IMR-90 (cell line): ENCODE data around the gene MRTFA. TPM values are rescaled to one million over a fixed set of nuclear protein-coding genes. Genes with fewer than 3 reads are reported as not detected.

Experiments
- ATAC-seq: fragments of 200-7000 bp; cut with Tn5 transposase; 2 replicates; pipeline ENCODE4 v1.9.1; 2020; ENCODE audit warnings: low read depth, mild to moderate bottlenecking, moderate library complexity
- BruUV-seq: library from RNA; stranded (reverse); fragments of 400-500 nt; replicated peaks from 2 replicates; lab custom pipeline; 2021; lab: Mats Ljungman, UMichigan
- CTCF ChIA-PET: fragments of 300-600 bp; formaldehyde crosslinking; extraction: SDS; loops from one replicate; lab custom pipeline; 2021; ENCODE audit warnings: antibody characterized with exemption; lab: Yijun Ruan, JAX
- POLR2A ChIA-PET: fragments of 300-600 bp; sonication (Branson Sonifier 250); formaldehyde crosslinking; loops from one replicate; lab custom pipeline; 2022; ENCODE audit warnings: antibody characterized with exemption; ENCODE audit not compliant: unreplicated experiment; lab: Charles Lee
- DNase-seq: peaks from one replicate; pipeline ENCODE4 v3.0.0; 2013
- H2AFZ ChIP-seq: replicated peaks from 2 replicates; pipeline ENCODE3; 2013; ENCODE audit warnings: low read length, mild to moderate bottlenecking; ENCODE audit not compliant: poor library complexity
- H2AK5ac ChIP-seq: 2 replicates; pipeline ENCODE4 v1.6.1; 2013; ENCODE audit warnings: low read depth, low read length, inconsistent platforms
- H2AK9ac ChIP-seq: replicated peaks from 2 replicates; pipeline ENCODE3; 2013; ENCODE audit warnings: mild to moderate bottlenecking, low read depth, low read length, moderate library complexity; ENCODE audit not compliant: poor library complexity
- H2BK120ac ChIP-seq: 2 replicates; pipeline ENCODE4 v1.6.1; 2013; ENCODE audit warnings: low read depth, low read length, inconsistent platforms
- H2BK15ac ChIP-seq: 3 replicates; pipeline ENCODE4 v1.6.1; 2013; ENCODE audit warnings: low read depth, low read length, inconsistent platforms
- H2BK20ac ChIP-seq: 2 replicates; pipeline ENCODE4 v1.6.1; 2013; ENCODE audit warnings: low read depth, mild to moderate bottlenecking, inconsistent platforms, low read length, moderate library complexity
- H2BK5ac ChIP-seq: 2 replicates; pipeline ENCODE4 v1.6.1; 2013; ENCODE audit warnings: mild to moderate bottlenecking, low read depth, low read length, inconsistent platforms; ENCODE audit not compliant: poor library complexity, severe bottlenecking
- H3K14ac ChIP-seq: replicated peaks from 2 replicates; pipeline ENCODE4 v1.6.1; 2013; ENCODE audit warnings: low read depth, low read length, inconsistent platforms
- H3K18ac ChIP-seq: 2 replicates; pipeline ENCODE4 v1.6.1; 2013; ENCODE audit warnings: low read depth, low read length, control low read depth
- H3K23ac ChIP-seq: 2 replicates; pipeline ENCODE4 v1.6.1; 2013; ENCODE audit warnings: low read depth, low read length, inconsistent platforms
- H3K27ac ChIP-seq: 2 replicates; pipeline ENCODE4 v1.5.1; 2013; ENCODE audit warnings: mild to moderate bottlenecking, control low read depth, low read length; ENCODE audit not compliant: insufficient read depth
- H3K27me3 ChIP-seq: 2 replicates; pipeline ENCODE4 v1.6.1; 2013; ENCODE audit warnings: low read length; ENCODE audit not compliant: control insufficient read depth, insufficient read depth
- H3K36me3 ChIP-seq: 2 replicates; pipeline ENCODE4 v1.6.1; 2013; ENCODE audit warnings: low read length, mixed read lengths; ENCODE audit not compliant: control insufficient read depth, insufficient read depth
- H3K4ac ChIP-seq: 2 replicates; pipeline ENCODE4 v1.6.1; 2013; ENCODE audit warnings: low read depth, low read length, inconsistent platforms
- H3K4me1 ChIP-seq: 2 replicates; pipeline ENCODE4 v1.6.1; 2013; ENCODE audit warnings: low read length, mixed read lengths; ENCODE audit not compliant: control insufficient read depth, insufficient read depth
- H3K4me2 ChIP-seq: 2 replicates; pipeline ENCODE4 v1.6.1; 2013; ENCODE audit warnings: low read depth, mild to moderate bottlenecking, control low read depth, low read length, moderate library complexity
- H3K4me3 ChIP-seq: 2 replicates; pipeline ENCODE4 v1.5.1; 2013; ENCODE audit warnings: low read depth, mild to moderate bottlenecking, control low read depth, low read length, moderate library complexity; ENCODE audit not compliant: insufficient read depth
- H3K56ac ChIP-seq: 2 replicates; pipeline ENCODE4 v1.6.1; 2013; ENCODE audit warnings: low read length, inconsistent platforms; ENCODE audit not compliant: insufficient read depth; ENCODE audit errors: extremely low read depth
- H3K79me1 ChIP-seq, 2 experiments: 2 replicates each; pipeline ENCODE4 v1.6.1; 2013; ENCODE audit warnings: low read length in 2 of 2, inconsistent platforms in 1 of 2, low read depth in 1 of 2
- H3K9ac ChIP-seq: 2 replicates; pipeline ENCODE4 v1.6.1; 2013; ENCODE audit warnings: low read depth, low read length, control low read depth
- H3K9me1 ChIP-seq: 2 replicates; pipeline ENCODE4 v1.6.1; 2013; ENCODE audit warnings: low read length, inconsistent platforms; ENCODE audit not compliant: insufficient read depth
- H3K9me3 ChIP-seq: 2 replicates; pipeline ENCODE4 v1.6.1; 2013; ENCODE audit warnings: low read length; ENCODE audit not compliant: control insufficient read depth, insufficient read depth
- H4K20me1 ChIP-seq: 2 replicates; pipeline ENCODE4 v1.6.1; 2013; ENCODE audit warnings: low read length, inconsistent platforms; ENCODE audit not compliant: insufficient read depth
- H4K5ac ChIP-seq: 2 replicates; pipeline ENCODE4 v1.6.1; 2013; ENCODE audit warnings: mild to moderate bottlenecking, low read depth, low read length, control low read depth
- H4K8ac ChIP-seq, 2 experiments: 2 replicates each; pipeline ENCODE4 v1.6.1; 2013; ENCODE audit warnings: low read depth in 2 of 2, low read length in 2 of 2, control low read depth in 1 of 2, inconsistent platforms in 1 of 2
- H4K91ac ChIP-seq: 2 replicates; pipeline ENCODE4 v1.6.1; 2013; ENCODE audit warnings: low read depth, low read length, inconsistent platforms; ENCODE audit not compliant: insufficient read depth
- BHLHE40 ChIP-seq: fragments of 150-350 bp; IDR thresholded peaks from 2 replicates; pipeline ENCODE4 v1.6.1; 2016; ENCODE audit warnings: mild to moderate bottlenecking, low read depth, low read length
- CEBPB ChIP-seq: IDR thresholded peaks from 2 replicates; pipeline ENCODE4 v1.6.1; 2012; ENCODE audit warnings: low read depth, low read length, improper control_type of control experiment
- CHD1 ChIP-seq: IDR thresholded peaks from 2 replicates; pipeline ENCODE4 v1.6.1; 2012; ENCODE audit warnings: low read depth, low read length, improper control_type of control experiment
- ELK1 ChIP-seq: fragments of 150-350 bp; IDR thresholded peaks from 2 replicates; pipeline ENCODE4 v1.6.1; 2016; ENCODE audit warnings: low read depth, mild to moderate bottlenecking, low read length, moderate library complexity, borderline replicate concordance
- FOS ChIP-seq: fragments of 150-350 bp; IDR thresholded peaks from 2 replicates; pipeline ENCODE4 v1.6.1; 2016; ENCODE audit warnings: low read depth, low read length
- MAZ ChIP-seq: IDR thresholded peaks from 2 replicates; pipeline ENCODE4 v1.6.1; 2012; ENCODE audit warnings: low read depth, mild to moderate bottlenecking, low read length, improper control_type of control experiment, moderate library complexity, borderline replicate concordance
- MXI1 ChIP-seq: IDR thresholded peaks from 2 replicates; pipeline ENCODE4 v1.6.1; 2012; ENCODE audit warnings: low read depth, mild to moderate bottlenecking, low read length, moderate library complexity, borderline replicate concordance
- NFE2L2 ChIP-seq: fragments of 150-350 bp; IDR thresholded peaks from 2 replicates; pipeline ENCODE4 v1.6.1; 2016; ENCODE audit warnings: low read depth, mild to moderate bottlenecking, low read length
- POLR2A ChIP-seq: IDR thresholded peaks from 2 replicates; pipeline ENCODE4 v1.6.1; 2012; ENCODE audit warnings: mild to moderate bottlenecking, low read depth, low read length
- RAD21 ChIP-seq: IDR thresholded peaks from 2 replicates; pipeline ENCODE4 v1.6.1; 2012; ENCODE audit warnings: low read length, improper control_type of control experiment
- RCOR1 ChIP-seq: IDR thresholded peaks from 2 replicates; pipeline ENCODE4 v1.6.1; 2012; ENCODE audit warnings: mild to moderate bottlenecking, low read length, improper control_type of control experiment; ENCODE audit not compliant: insufficient replicate concordance
- RFX5 ChIP-seq: IDR thresholded peaks from 2 replicates; pipeline ENCODE4 v1.8.0; 2012; ENCODE audit warnings: low read depth, mild to moderate bottlenecking, low read length, moderate library complexity
- SMC3 ChIP-seq: fragments of 150-350 bp; IDR thresholded peaks from 2 replicates; pipeline ENCODE4 v1.6.1; 2016; ENCODE audit warnings: low read depth, mild to moderate bottlenecking, antibody characterized with exemption, low read length, moderate library complexity
- WGBS, 2 experiments: methylation state at CpG; one replicate each; pipeline versions ENCODE4 v1.1.5 to v1.1.7; 2013; ENCODE audit warnings: missing lambda C conversion rate in 2 of 2; ENCODE audit not compliant: insufficient read length in 1 of 2; ENCODE audit errors: extremely low coverage in 2 of 2; 5-methylcytosine and 5-hydroxymethylcytosine counted together
- dilution Hi-C: fragments of 300-500 bp; cut with HindIII; formaldehyde crosslinking; loops from one replicate; pipeline ENCODE4 v1.14.3; 2018; ENCODE audit warnings: low sequenced_read_pairs; ENCODE audit not compliant: unreplicated experiment
- in situ Hi-C: fragments of 300-500 bp; cut with MboI; formaldehyde crosslinking; loops from 3 replicates; pipeline ENCODE4 v1.14.3; 2019; ENCODE audit warnings: low sequenced_read_pairs, inconsistent platforms, mixed read lengths
- intact Hi-C: fragments of 100-400 bp; cut with micrococcal nuclease; formaldehyde crosslinking; loops from 2 replicates; pipeline ENCODE4 v1.10.0; 2022
- polyA plus RNA-seq, 3 experiments: library from polyadenylated mRNA; depleted of rRNA; stranded (reverse); fragments of >200 nt; gene quantifications; 2 replicates each; pipeline ENCODE4 v1.2.3, GENCODE V29; 2012; ENCODE audit warnings: low replicate concordance in 1 of 3
- total RNA-seq: library from RNA; depleted of rRNA; stranded (reverse); fragments of >200 nt; gene quantifications from 2 replicates; pipeline ENCODE4 v1.2.3, GENCODE V29; 2012
- TF ChIP-seq, protein P1 (sequence below): fragments of 150-350 bp; IDR thresholded peaks from 2 replicates; pipeline ENCODE4 v1.6.1; 2017; ENCODE audit warnings: mild to moderate bottlenecking, antibody characterized with exemption, low read length, low read depth
- TF ChIP-seq, protein P2 (sequence below): conservative IDR thresholded peaks from 2 replicates; pipeline ENCODE4 v1.5.1; 2012; ENCODE audit warnings: mild to moderate bottlenecking, low read depth, low read length, improper control_type of control experiment

MRTFA gene
- total and polyA plus RNA-seq, 2 of the 4 experiments (the other 2 are of a cell fraction), result 12.5 to 17.2 TPM

DNA sequence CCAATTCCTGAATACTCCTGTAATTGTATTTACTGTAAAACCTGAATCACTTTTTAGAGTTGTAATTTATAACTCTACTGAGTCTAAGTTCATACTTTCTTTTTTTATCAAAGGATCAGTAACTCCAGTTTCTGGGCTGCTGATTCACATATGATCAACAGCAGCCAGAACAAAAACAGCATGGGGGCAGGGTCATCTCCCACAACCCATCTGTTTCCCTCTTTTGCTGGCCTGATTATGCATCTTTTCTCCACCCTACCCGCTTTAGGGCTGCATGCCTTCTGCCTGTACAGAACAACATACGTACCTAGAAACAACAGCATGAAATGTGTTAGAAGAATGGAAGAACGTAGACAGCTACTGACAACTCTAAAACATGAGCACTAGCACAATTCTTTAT is 76.0 kb downstream of the MRTFA start:
- ChIA-PET POLR2A (no interaction called here), CTCF (no interaction called here)
- ATAC-seq (peak; percentile 78), DNase-seq (peak; percentile 65)
- WGBS, 2 experiments, result no CpG with 5 or more reads among the region's 3 CpGs
- Histone ChIP-seq H2AK5ac (peak overlapping the region; percentile 71; the same call in 1 of the 2 replicates), H3K18ac (no peak overlapping the region), H2AK9ac (no peak overlapping the region), H3K27ac (no peak overlapping the region), H3K9me1 (peaks cover 15% of the 10 kb centered on the region), H4K5ac (no peak overlapping the region), H2BK5ac (peak overlapping the region; percentile 21), H3K36me3 (0 out of 2 replicates have a peak, but pooled peaks cover 3% of the 10 kb centered on the region), H4K20me1 (peaks cover 41% of the 10 kb centered on the region), H4K91ac (no peak overlapping the region), H3K14ac (peak overlapping the region; percentile 48; the same call in 1 of the 2 replicates), H3K27me3 (no peaks in the 10 kb centered on the region), H3K9ac (no peak overlapping the region), H4K8ac (no peak overlapping the region), H2BK120ac (0 out of 2 replicates have a peak overlapping the region, but pooled peaks have one; percentile 5), H3K4me3 (no peak overlapping the region), H2BK20ac (0 out of 2 replicates have a peak overlapping the region, but pooled peaks have one; percentile 0), H3K79me1 (peaks cover 20 to 67% of the 10 kb centered on the region in 2 experiments), H3K4me1 (peaks cover 2% of the 10 kb centered on the region; the same call in 1 of the 2 replicates), H2AFZ (no peak overlapping the region), H2BK15ac (no peak overlapping the region), H3K9me3 (no peaks in the 10 kb centered on the region), H3K4ac (0 out of 2 replicates have a peak overlapping the region, but pooled peaks have one; percentile 24), H3K23ac (no peak overlapping the region), H3K4me2 (no peak overlapping the region), H3K56ac (no peak overlapping the region)
- in situ Hi-C loops (no loop called here), intact Hi-C loops (no loop called here), dilution Hi-C loops (no loop called here)
- TF ChIP-seq MXI1 (no peak), BHLHE40 (no peak), RCOR1 (no peak), CEBPB (no peak), CHD1 (no peak), SMC3 (no peak), RAD21 (no peak), ELK1 (no peak), MAZ (no peak), NFE2L2 (no peak), RFX5 (no peak), FOS (no peak), POLR2A (no peak)
- TF ChIP-seq, protein P1, sequence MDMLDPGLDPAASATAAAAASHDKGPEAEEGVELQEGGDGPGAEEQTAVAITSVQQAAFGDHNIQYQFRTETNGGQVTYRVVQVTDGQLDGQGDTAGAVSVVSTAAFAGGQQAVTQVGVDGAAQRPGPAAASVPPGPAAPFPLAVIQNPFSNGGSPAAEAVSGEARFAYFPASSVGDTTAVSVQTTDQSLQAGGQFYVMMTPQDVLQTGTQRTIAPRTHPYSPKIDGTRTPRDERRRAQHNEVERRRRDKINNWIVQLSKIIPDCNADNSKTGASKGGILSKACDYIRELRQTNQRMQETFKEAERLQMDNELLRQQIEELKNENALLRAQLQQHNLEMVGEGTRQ, result no peak
- TF ChIP-seq, protein P2, sequence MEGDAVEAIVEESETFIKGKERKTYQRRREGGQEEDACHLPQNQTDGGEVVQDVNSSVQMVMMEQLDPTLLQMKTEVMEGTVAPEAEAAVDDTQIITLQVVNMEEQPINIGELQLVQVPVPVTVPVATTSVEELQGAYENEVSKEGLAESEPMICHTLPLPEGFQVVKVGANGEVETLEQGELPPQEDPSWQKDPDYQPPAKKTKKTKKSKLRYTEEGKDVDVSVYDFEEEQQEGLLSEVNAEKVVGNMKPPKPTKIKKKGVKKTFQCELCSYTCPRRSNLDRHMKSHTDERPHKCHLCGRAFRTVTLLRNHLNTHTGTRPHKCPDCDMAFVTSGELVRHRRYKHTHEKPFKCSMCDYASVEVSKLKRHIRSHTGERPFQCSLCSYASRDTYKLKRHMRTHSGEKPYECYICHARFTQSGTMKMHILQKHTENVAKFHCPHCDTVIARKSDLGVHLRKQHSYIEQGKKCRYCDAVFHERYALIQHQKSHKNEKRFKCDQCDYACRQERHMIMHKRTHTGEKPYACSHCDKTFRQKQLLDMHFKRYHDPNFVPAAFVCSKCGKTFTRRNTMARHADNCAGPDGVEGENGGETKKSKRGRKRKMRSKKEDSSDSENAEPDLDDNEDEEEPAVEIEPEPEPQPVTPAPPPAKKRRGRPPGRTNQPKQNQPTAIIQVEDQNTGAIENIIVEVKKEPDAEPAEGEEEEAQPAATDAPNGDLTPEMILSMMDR, result no peak
- BruUV-seq, result no TSS peak
